Stimulated activated CD4-positive, alpha-beta T cell treated with anti-CD3 and anti-CD28 coated beads, Interleukin-2, amount 100 ng/mL, for 24 hours (primary cell): ENCODE measurements around the gene SIM1.

Source experiments
- DNase-seq, 2 donors: peaks; one replicate each; pipeline ENCODE4 v3.0.0-alpha.2; 2020

Gene SIM1

GRCh38 chr6:100347901-100348550, 116.7 kb downstream of the SIM1 start:
- DNase-seq = no peak

GRCh38 chr6:100346828-100347227, 117.9 kb downstream of the SIM1 start:
- DNase-seq = no peak

- no peak for DNase-seq
Observed at GRCh38 chr6:100346203-100346602, 118.5 kb downstream of the SIM1 start.

DNA sequence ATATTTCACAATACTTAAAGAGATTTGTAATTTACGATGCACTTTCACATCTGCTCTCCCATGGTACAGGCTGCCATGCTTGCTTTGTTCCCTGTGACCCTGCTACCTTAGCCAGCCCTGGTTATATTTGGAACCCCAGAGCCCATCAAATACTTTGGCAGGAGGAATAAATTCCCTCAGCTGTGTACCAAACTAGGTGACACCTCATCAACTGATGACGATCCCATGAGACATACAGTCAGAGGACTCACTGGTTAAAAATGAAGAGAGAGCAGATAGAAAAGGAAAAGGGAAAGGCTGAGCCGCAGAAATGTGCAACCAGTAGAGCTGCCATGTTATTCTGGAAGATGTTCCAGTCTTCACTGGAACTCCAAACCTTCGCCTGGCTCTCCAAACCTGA, 120.0 kb downstream of the SIM1 start:
- DNase-seq = no peak

- DNase-seq = no peak
Observed at GRCh38 chr6:100344321-100344720, 120.4 kb downstream of the SIM1 start.

GRCh38 chr6:100343316-100344077, 121.2 kb downstream of the SIM1 start:
- no peak for DNase-seq

DNA sequence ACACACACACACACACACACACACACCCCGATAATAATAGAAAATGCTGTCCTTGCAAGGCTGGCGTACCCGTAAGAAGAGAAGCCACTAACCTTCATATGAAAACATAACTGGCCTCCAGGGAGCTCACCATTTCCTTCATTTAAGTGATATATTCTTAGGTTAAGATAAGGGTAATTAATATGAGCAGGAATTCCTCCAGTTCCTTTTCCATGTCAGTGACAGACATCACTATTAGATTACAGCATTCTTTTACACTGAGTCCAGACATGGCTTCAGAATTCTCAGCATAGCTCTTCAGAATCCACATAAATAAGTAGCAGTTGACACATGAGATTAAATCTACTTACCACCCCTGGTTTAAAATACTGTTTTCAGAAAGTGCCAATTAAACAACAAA, 121.9 kb downstream of the SIM1 start:
- DNase-seq = no peak

DNA sequence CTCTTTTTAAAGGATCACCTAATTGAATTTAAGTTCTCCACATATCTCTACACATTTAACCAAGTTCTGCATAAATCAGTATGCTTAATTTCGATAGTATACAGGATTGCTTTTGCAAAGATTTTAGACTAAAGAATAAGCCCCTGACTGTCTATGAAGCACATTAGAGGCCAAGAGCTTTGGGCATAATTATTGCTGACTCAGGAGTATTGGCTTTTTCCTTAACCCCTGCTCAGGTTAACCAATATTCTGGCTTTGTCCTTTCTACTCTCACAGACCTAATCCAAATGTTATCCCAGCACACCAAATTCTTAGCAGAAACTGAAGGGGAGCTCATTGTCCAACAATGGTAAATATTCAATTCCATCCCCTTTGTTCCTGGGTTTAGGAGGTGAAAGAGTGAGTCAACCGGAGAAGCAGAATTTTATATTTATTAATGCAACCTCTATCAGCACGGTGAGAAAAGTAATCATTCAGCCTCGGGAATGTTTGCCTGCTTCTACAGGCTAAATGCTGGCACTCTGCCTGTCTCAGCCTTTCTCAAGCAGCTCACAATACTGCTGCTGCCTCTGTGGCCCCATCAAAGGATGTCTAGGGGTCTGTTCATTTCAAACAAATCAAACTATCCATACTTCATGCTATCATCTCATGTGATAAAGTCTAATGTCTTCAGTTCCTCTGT, 125.0 kb downstream of the SIM1 start:
- DNase-seq = no peak

DNA sequence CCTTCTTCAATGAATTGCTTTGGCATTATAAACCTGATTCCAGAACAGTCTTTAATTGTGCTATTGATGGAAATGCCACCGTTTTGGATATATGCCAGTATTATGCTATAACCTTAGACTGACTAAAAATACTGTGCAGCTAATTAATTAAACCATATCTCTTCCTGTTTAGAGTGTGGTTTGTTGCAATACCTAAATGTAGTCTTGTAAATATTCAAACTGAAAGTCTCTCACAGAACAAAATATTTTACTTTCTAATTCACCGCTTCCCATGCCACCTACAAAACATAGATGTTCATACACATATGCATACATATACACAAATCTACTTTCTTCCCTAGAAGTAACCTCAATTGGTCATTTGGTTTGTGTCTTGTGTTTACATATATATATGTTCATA, 126.6 kb downstream of the SIM1 start:
- DNase-seq = no peak

DNA sequence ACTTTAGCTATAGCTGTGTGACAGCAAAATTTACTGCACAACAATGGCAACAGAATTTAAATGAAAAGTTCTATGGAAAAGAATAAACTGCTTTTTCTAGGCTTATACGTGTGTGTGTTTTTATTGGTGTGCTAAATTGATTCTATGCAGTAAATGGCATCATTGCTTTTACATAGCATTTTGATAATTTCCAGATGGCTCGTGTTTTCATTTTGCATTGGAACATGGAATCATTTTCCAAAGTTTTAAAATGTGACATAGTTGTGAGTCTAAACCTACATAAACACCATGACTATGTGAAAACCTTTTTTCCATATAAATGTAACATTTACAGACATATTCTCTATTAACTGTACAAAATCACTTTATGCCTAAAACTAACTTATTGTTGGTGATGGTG, 127.8 kb downstream of the SIM1 start:
- DNase-seq = no peak

- DNase-seq = no peak
Observed at GRCh38 chr6:100335991-100336390, 128.7 kb downstream of the SIM1 start.
